ACHN (cell line): ENCODE data around the gene PDE3B.
"Not testable (repeated sequence)": the region's sequence is repeated elsewhere in the genome, so short reads cannot be mapped to it uniquely, and the experiment has no call there.

Experiments used
- DNase-seq: peaks from one replicate; pipeline ENCODE4 v3.0.0-alpha.2; 2015
- in situ Hi-C: cut with HindIII; loops from 2 replicates; pipeline ENCODE4 v1.10.0; 2017; ENCODE audit warnings: low sequenced_read_pairs, low pct_ligation_motif_present, low pct_unique_long_range_greater_than_20kb

Gene PDE3B

GRCh38 chr11:14768526-14769188, 125.1 kb downstream of the PDE3B start:
- in situ Hi-C loops, result no loop called here
- DNase-seq, result no peak

GRCh38 chr11:14773755-14774154, 130.2 kb downstream of the PDE3B start:
- in situ Hi-C loops, result no loop called here
- peak; percentile 13 for DNase-seq

GRCh38 chr11:14774721-14775120, 131.1 kb downstream of the PDE3B start:
- in situ Hi-C loops, result no loop called here
- no peak for DNase-seq

- in situ Hi-C loops, result no loop called here
- no peak for DNase-seq
Measured at GRCh38 chr11:14775897-14776296, 132.3 kb downstream of the PDE3B start.

- DNase-seq, in situ Hi-C loops: not testable (repeated sequence)
Measured at GRCh38 chr11:14778460-14778859, 134.9 kb downstream of the PDE3B start.

GRCh38 chr11:14783788-14784187, 140.2 kb downstream of the PDE3B start:
- in situ Hi-C loops, result no loop called here

GRCh38 chr11:14784230-14784629, 140.6 kb downstream of the PDE3B start:
- in situ Hi-C loops, result no loop called here
- DNase-seq, result no peak

More at GRCh38 chr11:14783788-14784187, 140.2 kb downstream of the PDE3B start:
- no peak for DNase-seq

- in situ Hi-C loops, result no loop called here
- DNase-seq, result peak; percentile 3
Measured at GRCh38 chr11:14789879-14790484, 146.4 kb downstream of the PDE3B start.

GRCh38 chr11:14793546-14793945, 149.9 kb downstream of the PDE3B start:
- in situ Hi-C loops, result no loop called here

GRCh38 chr11:14796028-14796427, 152.4 kb downstream of the PDE3B start:
- in situ Hi-C loops, DNase-seq: not testable (repeated sequence)

More at GRCh38 chr11:14793546-14793945, 149.9 kb downstream of the PDE3B start:
- no peak for DNase-seq

- no peak for DNase-seq
- in situ Hi-C loops, result no loop called here
Measured at GRCh38 chr11:14803846-14804245, 160.2 kb downstream of the PDE3B start.

GRCh38 chr11:14809466-14809865, 165.9 kb downstream of the PDE3B start:
- in situ Hi-C loops, result no loop called here
- no peak for DNase-seq

- DNase-seq, result no peak
- in situ Hi-C loops, result no loop called here
Measured at GRCh38 chr11:14812757-14813156, 169.2 kb downstream of the PDE3B start.

- in situ Hi-C loops, result no loop called here
- DNase-seq, result no peak
Measured at GRCh38 chr11:14813516-14813915, 169.9 kb downstream of the PDE3B start.

- no peak for DNase-seq
- in situ Hi-C loops, result no loop called here
Measured at GRCh38 chr11:14818779-14819178, 175.2 kb downstream of the PDE3B start.

- in situ Hi-C loops, result no loop called here
- DNase-seq, result no peak
Measured at GRCh38 chr11:14819596-14819995, 176.0 kb downstream of the PDE3B start.

GRCh38 chr11:14821031-14821430, 177.4 kb downstream of the PDE3B start:
- DNase-seq, result no peak
- in situ Hi-C loops, result no loop called here

- in situ Hi-C loops, result no loop called here
- no peak for DNase-seq
Measured at GRCh38 chr11:14826600-14826999, 183.0 kb downstream of the PDE3B start.

- DNase-seq, result no peak
- in situ Hi-C loops, result no loop called here
Measured at GRCh38 chr11:14835496-14836492, 192.2 kb downstream of the PDE3B start.
